DOHH2 (cell line): Measurements from ENCODE around the gene RMDN2.

Experiments used
- CTCF ChIP-seq: fragments of 200-600 bp; sonication (generic); IDR thresholded peaks from one replicate; pipeline ENCODE4 v1.5.1; 2014; ENCODE audit warnings: antibody characterized with exemption, mild to moderate bottlenecking, low read depth, low read length; ENCODE audit not compliant: poor library complexity, severe bottlenecking
- EZH2phosphoT487 ChIP-seq: fragments of 200-600 bp; sonication (generic); IDR thresholded peaks from 2 replicates; pipeline ENCODE4 v1.6.1; 2017; ENCODE audit warnings: borderline replicate concordance, mild to moderate bottlenecking, antibody characterized with exemption, low read length, moderate library complexity, mixed read lengths

- TF ChIP-seq CTCF (no peak), EZH2phosphoT487 (no peak)
Observed at GRCh38 chr2:37904993-37905392, 20.1 kb upstream of the RMDN2 start.
